Fibroblast of peridontal ligament (primary cell): ENCODE measurements around the gene SRP14.
A peak's percentile ranks its signal among the peaks of the same experiment; 100 is the strongest.
"Not testable (repeated sequence)": the region's sequence is repeated elsewhere in the genome, so short reads cannot be mapped to it uniquely, and the experiment has no call there.

Source experiments
- DNase-seq: peaks from one replicate; pipeline ENCODE4 v3.0.0-alpha.2; 2010; ENCODE audit errors: extremely low read depth

Gene SRP14

GRCh38 chr15:40050788-40051470 lies 11.9 kb upstream of the SRP14 start:
- no peak for DNase-seq

DNA sequence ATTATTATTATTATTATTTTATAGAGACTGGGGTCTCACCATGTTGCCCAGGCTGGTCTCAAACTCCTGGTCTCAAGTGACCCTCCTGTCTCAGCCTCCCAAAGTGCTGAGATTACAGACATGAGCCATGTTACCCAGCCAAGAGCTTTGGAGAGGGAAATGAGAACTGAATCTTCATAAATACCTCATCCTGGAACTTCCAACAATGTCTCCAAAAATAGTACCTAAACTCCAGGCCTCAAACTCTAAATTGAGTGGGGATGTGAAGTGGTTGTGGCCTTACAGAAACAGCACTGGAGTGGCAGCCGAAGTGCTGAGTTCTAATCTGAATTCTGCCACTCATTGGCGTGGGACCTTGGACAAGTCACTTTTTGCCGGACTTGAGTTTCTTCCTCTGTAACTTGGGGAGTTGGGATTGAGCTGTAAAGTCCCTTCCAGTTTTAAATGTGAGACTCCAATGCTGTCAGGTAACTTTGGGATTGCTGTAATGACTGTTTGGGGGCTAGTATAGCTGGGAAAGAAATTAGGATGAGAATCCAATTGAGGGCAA lies 10.0 kb upstream of the SRP14 start:
- no peak for DNase-seq

DNA sequence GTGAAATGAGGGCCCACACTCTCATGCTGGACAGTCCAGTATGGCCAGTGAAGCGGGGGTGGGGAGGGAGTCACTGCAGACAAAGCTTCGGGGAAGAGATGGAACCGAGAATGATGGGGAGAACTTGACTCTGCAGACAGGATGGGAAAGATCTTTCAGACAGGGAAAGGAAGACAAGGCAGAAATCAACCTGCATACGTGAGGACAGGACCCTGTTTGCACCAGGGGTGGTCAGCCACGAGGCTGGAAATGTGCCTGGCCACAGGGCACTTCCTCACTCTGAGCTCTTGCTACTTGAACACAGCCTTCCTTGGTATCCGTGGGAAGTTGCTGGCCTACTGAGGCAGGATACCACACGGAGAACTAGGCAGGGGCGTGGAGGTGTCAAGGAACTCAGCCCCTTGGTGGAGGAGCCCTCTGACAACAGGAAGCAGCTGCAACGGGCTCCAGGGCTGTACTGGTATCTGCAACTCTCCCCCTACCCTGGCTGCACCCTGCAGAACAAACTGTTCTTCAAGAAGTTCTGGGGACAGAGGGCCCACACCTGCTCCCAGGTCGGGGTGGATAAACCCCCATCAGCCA lies 9.3 kb upstream of the SRP14 start:
- no peak for DNase-seq

DNA sequence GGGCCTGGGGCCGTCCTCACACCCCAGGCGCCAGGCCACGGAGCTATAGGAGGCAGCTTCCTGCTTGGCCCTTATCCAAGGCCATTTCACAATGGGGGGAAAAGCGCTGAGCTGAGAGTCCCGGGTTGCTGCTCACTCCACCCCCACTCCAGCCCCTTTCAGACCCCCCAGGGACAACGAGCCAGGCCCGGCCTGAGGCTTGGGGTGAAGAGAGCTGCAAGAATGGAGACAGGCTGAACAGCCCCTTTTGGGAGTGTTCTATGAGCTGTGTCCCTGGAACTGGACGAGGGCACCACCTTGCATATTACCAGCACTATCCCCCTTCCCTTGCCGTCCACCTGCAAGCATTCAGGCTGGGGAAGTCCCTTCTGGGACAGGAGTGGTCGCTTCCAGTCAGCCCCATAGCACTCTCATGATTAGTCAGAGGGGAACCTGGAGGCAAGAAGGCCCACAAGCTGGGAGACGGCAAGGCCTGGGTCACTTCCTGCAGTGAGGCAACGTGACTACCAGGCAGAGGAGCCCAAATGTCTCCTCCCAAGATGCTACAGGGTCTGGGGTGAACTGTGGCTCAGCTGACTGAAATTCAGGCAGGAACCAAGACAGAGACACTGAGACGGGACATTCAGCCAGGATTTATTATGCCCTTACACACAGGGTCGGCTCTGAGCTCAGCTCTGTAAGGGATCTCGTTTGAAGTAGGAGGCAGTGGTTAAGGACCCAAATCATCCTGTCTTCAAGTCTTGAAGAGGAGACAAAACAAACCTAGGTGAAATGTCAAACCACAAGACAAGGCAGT lies 8.6 kb upstream of the SRP14 start:
- no peak for DNase-seq

DNA sequence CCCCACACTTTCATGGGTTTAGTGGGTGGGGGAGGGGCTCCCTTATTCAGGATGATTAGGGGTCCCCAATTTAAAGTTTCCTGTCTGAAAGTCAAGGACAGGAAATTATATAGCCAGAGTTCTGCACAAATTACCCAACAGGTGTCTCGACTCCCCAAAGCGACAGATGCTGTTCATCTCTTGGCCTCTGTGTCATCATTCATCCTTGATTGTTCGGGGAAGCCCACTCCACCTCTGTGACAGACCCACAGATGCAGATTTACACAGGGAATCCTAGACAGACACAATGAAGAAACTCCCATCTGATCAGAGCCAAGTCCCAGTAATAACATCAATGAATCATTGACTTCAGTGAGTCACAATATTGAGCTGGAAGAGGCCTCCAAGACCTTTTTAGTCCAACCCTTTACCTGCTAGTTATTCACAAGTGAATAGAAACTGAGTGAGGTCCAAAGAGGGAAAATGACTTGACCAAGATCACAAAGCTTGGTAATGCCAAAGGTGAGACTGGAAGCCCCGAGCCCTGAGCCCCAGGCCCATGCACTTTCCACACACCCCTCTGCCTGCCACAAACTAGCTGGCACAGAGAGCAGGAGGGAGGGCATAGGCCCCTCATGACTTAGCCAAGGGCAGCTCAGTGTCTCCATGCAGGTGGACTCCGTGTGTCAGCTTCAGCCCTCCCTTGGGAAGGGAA lies 7.9 kb upstream of the SRP14 start:
- DNase-seq, result peak; percentile 74

- DNase-seq, result no peak
These were observed 6.7 kb upstream of the SRP14 start for GRCh38 chr15:40045572-40046217.

- DNase-seq, result peak; percentile 79
These were observed 6.0 kb upstream of the SRP14 start for GRCh38 chr15:40044717-40045571.

GRCh38 chr15:40043927-40044716 lies 5.1 kb upstream of the SRP14 start:
- no peak for DNase-seq

DNA sequence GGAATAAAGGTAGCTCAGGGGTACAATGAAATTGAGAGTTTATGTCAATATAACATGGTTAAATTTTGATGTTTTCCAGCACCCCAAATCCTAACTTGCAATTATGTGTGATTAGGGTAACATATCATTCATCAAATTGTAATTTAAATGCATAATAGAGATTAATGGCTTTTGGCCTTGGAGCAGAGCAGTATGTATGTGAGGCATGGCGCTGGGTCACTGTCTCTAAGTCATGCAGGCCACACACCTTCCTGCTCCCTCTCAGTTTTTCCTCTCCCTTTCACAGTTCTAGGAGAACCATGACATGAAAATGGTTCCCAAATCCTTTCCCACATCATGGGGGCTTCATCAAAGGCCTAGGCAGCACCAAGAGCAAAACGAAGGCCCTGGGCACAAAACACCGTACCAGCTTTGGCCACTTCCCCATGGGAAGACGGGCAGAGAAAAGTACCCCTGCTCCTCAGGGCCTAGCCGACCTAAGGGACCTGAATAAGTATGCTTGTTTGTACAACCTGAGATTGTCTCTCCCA lies 3.9 kb upstream of the SRP14 start:
- DNase-seq, result no peak

DNA sequence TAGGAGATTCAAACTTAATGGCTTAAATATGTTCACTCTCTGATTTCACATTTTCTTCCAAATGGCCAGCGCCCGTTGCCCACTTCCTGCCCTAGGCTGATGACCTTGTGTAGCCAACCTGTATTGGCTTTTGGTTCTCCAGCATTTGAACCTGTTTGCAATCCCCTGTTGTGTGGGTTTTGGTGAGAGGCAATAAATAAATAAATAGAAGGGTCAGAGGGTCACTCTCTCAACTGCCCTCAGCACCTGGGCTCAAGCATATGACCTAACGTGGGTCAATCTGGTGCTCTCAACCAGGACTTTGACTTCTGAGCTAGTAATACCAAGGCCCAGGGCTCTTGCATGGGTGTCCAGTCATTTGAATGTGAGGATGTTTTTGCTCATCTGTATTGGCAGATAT lies 1.8 kb upstream of the SRP14 start:
- DNase-seq, result no peak

GRCh38 chr15:40040293-40040635 lies 1.3 kb upstream of the SRP14 start:
- DNase-seq, result no peak

GRCh38 chr15:40038275-40038637 lies 725 bp downstream of the SRP14 start:
- DNase-seq, result peak; percentile 45

- peak; percentile 12 for DNase-seq
These were observed 1.3 kb downstream of the SRP14 start for GRCh38 chr15:40037721-40038120.

DNA sequence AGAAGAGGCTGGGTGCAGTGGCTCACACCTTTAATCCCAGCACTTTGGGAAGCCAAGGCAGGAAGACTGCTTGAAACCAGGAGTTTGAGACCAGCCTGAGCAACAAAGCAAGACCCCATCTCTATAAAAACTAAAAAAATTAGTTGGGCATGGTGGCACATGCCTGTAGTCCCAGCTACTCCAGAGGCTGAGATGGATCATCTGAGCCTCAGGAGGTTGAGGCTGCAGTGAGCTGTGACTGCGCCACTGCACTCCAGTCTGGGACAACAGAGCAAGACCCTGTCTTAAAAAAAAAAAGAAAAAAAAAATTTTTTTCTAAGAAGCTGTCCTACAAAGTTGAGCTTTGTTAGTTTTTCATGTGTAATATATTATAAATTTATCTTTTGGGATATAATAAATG lies 3.8 kb downstream of the SRP14 start:
- not testable (repeated sequence) for DNase-seq

DNA sequence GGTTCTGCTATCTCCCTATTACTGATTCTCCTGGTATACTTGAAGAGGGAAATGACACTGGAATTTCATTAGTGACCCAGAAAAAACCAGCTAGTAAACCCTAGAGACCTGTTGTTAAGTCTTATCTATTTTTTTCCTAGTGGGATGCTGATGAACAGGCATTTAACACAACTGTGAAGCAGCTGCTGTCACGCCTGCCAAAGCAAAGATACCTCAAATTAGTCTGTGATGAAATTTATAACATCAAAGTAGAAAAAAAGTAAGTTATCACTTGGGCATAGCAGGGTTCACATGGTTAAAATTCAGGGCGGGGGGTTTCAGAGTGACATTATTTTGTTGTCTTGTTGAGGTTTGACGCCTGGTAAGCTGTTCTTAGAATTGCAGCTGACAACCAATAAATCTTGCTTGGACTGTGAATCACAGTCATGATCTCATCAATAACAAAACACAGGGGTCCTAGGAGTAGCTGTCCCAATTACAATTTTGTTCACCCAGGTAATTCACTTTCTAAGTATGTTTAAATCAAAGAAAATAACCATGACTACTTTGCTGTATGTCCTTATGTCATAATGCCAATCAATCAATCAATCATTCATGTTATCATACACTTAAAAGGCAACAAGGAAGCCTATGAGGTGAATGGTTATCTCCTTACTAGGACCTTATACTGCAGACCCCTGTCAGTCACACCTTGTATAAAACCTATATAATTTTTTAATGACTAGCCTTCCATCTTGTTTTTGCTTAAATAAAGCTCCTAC lies 4.6 kb downstream of the SRP14 start:
- DNase-seq, result no peak

GRCh38 chr15:40032125-40032839 lies 6.7 kb downstream of the SRP14 start:
- DNase-seq, result no peak

DNA sequence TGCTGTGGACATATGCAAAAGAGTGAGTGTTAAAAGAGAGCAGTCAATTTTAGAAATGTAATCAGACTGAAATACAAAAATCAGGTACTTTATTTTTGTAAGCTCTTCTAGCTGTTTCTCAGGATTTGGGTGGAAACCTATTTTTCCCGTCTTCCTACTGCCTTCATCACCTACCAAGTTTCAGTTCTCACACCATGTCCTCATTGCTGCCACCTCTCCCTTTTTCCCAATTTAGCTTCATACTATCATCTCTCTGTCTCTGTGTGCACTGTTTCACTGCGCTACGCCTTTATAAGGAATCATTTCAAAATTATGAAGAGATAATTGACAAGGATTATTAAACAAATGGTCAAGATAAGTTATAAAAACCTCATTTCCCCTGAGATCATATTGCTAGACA lies 7.7 kb downstream of the SRP14 start:
- no peak for DNase-seq
